ENCODE measurements around the gene GCH1.

The GCH1 gene

GRCh38 chr14:54808326-54809161 lies 94.1 kb downstream of the GCH1 start:
- TF ChIP-seq CTCF (IDR thresholded peaks at IDR 0.05; ENCODE audit: low read length, missing control alignments) = no peak
- no peak overlapping the region for H3K4me3 ChIP-seq (replicated peaks; ENCODE audit: low read depth, low read length)
- DNase-seq (ENCODE audit: low read depth) = no peak

- TF ChIP-seq CTCF (IDR thresholded peaks at IDR 0.05; ENCODE audit: low read length, missing control alignments) = no peak
- no peak overlapping the region for H3K4me3 ChIP-seq (replicated peaks; ENCODE audit: low read depth, low read length)
- no peak for DNase-seq (ENCODE audit: low read depth)
Observed at GRCh38 chr14:54807881-54808280, 94.7 kb downstream of the GCH1 start.

- peak; percentile 13 for DNase-seq (ENCODE audit: low read depth)
- H3K4me3 ChIP-seq (replicated peaks; ENCODE audit: low read depth, low read length) = no peak overlapping the region
- no peak for TF ChIP-seq CTCF (IDR thresholded peaks at IDR 0.05; ENCODE audit: low read length, missing control alignments)
Observed at GRCh38 chr14:54807428-54807827, 95.2 kb downstream of the GCH1 start.

GRCh38 chr14:54806616-54807015 lies 96.0 kb downstream of the GCH1 start:
- no peak for TF ChIP-seq CTCF (IDR thresholded peaks at IDR 0.05; ENCODE audit: low read length, missing control alignments)
- no peak overlapping the region for H3K4me3 ChIP-seq (replicated peaks; ENCODE audit: low read depth, low read length)
- DNase-seq (ENCODE audit: low read depth) = no peak

GRCh38 chr14:54805445-54806322 lies 96.9 kb downstream of the GCH1 start:
- TF ChIP-seq CTCF (IDR thresholded peaks at IDR 0.05; ENCODE audit: low read length, missing control alignments) = peak; percentile 98
- peak; percentile 85 for DNase-seq (ENCODE audit: low read depth)
- H3K4me3 ChIP-seq (replicated peaks; ENCODE audit: low read depth, low read length) = no peak overlapping the region

- TF ChIP-seq CTCF (IDR thresholded peaks at IDR 0.05; ENCODE audit: low read length, missing control alignments) = no peak
Observed at GRCh38 chr14:54805070-54805444, 97.6 kb downstream of the GCH1 start.

More at GRCh38 chr14:54805070-54805444, 97.6 kb downstream of the GCH1 start:
- DNase-seq (ENCODE audit: low read depth) = peak; percentile 20
- no peak overlapping the region for H3K4me3 ChIP-seq (replicated peaks; ENCODE audit: low read depth, low read length)
